ENCODE results near the gene DHCR7.
"Not testable (repeated sequence)": the region's sequence is repeated elsewhere in the genome, so short reads cannot be mapped to it uniquely, and the experiment has no call there.

Gene DHCR7

DNA sequence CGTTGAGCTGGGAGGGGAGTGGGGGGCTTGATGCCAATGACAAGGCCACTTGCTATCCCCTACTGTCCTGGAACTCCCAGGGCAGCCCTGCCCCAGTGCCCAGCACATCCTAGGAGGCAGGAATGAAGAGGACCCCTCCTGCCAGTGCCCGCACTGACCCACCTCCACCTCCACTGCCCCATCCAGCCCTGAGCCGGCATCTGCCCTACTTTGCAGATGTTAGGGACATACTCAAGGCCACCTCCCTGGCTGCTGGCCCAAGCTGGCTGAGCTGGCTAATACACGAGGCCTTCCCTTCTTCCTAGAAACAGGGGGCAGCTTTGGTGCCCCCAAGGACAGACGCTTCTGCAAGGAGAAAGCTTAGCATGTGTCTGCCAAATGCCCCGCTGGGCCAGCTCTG, 10.8 kb downstream of the DHCR7 start:
- DNase-seq = no peak

GRCh38 chr11:71436861-71437260, 11.3 kb downstream of the DHCR7 start:
- no peak for DNase-seq

DNA sequence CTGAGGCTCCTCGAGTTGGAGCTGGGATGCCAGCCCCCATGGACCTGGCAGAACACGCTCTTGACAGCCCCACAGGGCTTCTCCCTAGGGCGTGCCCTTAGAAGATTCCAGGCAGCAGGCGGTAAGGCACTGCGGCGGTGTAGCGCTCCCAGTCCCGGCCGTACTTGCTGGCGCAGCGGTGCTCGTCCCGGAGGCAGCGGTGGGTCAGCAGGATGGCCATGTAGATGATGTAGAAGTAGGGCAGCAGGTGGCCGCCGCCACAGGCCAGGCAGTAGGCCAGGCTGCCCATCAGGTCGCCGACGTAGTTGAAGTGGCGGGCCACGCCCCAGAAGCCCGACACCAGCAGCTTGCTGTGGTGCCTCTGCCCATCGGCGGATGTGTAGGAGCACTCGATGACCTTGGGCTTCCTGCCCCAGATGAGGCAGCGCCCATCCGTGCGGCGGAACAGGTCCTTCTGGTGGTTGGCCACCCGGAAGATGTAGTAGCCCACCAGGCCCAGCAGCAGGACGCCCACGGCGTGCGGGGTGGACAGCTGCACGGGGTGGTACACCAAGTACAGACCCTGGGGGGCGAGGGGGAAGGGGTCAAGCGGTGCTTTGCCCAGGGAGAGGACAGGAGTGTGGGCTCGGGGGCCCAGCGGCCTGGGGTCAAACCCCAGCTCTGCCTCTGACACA, 12.8 kb downstream of the DHCR7 start:
- DNase-seq = no peak

DNA sequence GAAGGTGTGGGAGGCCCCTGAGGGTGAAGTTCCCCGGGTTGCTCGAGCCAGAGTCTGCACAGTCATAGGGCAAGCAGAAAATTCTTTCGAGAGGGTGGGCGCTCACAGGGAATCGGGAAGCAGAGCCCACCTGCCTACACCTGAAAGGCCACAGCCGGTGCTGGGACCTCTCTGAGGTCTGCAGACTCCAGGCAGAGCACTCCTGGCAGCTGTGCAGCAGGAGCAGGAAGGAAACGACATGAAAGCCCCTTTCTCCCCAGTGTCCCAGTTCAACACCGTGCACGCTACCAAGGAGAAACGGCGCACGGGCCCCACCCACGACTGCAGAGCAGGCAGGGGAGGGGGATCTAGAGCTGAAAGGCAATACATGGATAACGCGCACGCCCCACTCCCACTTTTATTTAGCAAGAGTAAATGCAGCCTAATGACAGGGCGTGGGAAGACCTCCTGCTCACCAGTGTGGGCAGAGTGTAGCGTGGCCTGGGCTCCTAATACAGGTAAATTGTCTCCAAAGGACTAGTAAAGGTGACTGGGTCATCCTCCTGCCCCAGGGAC, 13.5 kb downstream of the DHCR7 start:
- DNase-seq = no peak

DNA sequence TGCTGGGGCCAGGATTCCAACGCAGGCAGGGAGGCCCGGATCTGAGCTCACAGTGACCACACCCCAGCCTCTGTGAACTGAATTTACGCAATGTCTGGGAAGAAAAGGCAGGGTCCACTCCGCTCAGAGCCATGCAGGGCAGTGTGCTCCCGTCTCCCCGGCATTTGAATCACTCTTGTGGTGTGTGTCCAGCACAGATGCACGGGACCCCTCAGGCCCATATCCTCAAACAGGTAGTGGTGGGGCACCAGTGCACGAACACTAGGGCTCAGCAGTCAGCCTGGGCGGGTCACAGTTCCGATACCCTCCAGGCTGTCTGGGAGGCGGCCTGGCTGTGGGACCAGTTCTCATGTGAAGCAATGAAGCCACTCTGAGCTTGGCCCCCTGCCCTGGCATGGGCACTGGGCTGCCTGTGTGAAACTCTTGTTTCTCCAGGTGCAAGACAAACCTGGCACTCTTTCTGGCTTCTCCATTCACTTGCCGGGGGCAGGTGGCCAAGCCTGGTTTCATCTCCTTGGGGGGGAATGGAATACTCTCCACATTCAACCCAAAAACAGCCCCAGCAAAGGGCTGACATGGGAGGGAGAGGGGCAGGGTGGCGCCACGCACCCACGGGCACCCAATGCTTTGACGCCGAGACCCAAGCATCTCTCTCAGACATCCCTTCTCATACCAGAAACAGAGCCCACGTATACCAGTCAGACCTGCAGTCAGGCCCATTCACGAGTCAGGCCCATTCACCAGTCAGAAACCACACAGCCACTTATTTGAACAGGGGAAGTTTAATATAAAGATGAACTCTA, 14.3 kb downstream of the DHCR7 start:
- DNase-seq = no peak

GRCh38 chr11:71432761-71433647, 15.2 kb downstream of the DHCR7 start:
- no peak for DNase-seq

GRCh38 chr11:71431271-71431670, 16.9 kb downstream of the DHCR7 start:
- no peak for DNase-seq

- DNase-seq = no peak
Measured at GRCh38 chr11:71430166-71430565, 18.0 kb downstream of the DHCR7 start.

DNA sequence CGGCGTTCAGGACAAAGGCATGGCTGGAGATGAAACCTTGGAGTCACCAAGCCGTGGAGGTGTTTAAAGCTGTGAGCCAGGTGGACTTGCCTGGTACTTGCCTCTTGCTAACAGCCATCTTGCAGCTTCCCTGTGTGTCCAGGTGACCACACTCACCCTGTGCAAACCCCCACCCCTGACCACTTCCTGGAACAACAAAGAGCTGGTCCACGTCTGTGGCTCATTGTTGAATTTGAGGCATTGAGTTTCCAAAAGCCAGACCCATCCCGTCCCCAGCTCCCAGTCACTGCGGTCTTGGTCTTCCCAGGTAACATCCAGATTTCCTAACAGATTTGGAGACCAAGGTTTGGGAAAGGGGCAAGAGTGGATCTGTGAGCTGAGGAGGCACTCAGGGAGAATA, 18.5 kb downstream of the DHCR7 start:
- DNase-seq = no peak

DNA sequence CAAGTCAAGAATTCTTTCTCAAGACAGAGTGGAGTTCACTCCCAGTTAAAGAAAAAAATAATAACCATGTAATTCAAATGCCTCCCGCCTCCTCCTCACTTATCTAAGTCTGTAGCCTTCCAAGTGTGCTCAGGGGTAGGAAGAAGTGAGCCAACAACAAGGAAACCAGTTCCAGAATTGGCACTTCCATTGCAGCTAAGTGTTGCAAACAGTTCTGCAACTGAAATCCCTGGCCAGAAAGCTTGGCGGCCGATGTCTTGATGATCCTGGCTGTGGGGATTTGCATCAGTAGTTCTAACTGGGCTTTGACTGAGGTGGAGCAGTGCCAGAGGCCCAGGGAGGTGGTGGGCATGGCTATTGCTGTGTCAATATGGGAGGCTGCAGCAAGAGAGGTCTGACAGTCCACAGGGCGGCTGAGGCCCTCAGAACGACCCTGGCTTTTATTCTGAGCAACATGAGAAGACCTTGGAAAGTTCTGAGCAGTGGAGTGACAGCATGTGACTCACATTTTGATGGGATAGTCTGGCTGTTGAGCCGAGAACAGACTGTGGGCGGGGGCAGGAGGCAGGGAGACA, 19.2 kb downstream of the DHCR7 start:
- no peak for DNase-seq

DNA sequence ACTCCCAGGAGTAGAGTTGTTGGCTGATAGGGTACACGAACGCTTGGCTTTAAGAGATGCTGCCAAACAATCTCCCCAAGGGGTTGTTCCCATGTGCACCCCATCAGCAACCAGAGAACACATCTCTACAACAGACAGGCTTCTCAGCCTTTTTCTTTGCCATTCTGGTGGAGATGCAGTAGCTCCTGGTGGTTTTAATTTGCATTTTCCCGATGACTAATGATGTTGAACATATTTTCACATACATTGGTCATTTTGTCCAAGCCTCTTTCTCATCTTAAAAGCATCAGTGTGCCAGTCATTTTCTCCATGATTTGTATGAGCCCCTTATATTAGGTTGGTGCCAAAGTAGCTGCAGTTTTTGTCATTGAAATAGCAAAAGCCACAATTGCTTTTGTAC, 21.8 kb downstream of the DHCR7 start:
- no peak for DNase-seq

GRCh38 chr11:71425860-71426259, 22.3 kb downstream of the DHCR7 start:
- no peak for DNase-seq

DNA sequence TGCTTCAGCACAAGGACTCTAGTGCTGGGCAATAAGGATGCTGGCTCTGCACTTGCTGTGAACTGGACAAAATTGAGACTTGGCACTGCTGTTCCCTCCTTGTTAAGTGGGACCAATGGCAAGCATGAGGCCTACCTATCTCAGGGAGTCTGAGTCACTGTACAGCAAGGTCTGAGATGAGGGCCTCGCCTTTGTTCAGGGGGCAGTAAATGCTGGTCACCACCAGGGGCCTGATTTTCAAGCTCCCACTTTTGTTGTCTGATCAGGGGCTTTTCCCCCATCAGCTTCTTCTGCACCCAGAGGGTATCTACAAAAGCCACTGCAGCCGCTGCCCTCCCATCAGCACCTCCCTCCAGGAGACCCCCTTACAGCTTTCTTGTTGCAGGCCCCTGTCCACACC, 22.8 kb downstream of the DHCR7 start:
- DNase-seq = no peak

DNA sequence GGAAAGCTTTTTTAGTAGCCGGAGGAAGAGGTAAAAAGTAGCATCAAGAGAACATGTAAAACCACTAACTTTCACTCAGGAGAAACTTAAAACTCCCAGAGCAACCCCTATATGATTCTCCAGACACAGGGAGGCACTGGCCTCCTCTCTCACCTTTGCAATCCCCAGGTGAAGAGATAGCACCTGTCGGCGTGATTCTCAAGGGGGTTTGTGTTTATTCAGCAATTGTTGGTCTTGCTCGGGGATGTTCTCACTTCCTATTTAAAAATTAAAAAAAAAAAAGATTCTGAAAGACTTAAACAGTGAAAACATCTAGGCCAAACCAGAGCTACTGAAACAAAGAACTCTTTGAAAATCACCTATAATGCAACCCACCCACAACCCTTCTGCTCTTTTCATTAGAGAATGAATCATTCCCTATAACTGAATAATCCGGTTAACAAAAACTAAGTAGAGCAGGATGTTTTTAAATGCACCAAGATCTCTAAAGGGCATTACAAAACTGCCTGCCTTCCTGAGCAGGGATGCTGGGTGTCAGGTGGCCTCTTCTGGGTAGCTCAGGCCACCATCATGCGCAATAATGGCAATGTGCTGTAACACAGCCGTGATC, 24.9 kb downstream of the DHCR7 start:
- DNase-seq = no peak

GRCh38 chr11:71422318-71422717, 25.9 kb downstream of the DHCR7 start:
- DNase-seq = not testable (repeated sequence)

DNA sequence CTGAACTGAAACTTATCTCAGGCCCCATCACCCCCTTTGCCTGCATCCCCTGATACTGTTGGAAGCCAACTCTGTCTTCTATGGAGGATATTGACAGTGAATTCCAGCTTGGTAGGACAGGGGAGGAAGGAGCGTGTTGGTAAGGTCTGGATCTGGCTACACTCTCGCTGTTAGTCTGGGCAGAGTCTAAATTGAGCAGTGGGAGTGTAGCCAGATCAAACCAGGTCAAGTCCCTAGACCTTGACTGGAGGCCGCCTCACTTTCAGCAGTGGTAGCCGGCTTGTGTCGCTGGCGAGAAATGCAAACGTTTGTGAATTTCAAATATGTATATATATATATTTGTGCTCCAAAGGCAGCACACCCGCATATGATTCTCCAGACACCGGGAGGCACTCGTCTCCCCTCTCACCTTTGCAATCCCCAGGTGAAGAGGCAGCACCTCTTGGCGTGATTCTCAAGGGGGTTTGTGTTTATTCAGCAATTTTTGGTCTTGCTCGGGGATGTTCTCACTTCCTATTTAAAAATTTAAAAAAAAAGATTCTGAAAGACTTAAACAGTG, 26.7 kb downstream of the DHCR7 start:
- no peak for DNase-seq

GRCh38 chr11:71420455-71421241, 27.5 kb downstream of the DHCR7 start:
- peak in 1 of 5 experiments; percentile 32 for DNase-seq

DNA sequence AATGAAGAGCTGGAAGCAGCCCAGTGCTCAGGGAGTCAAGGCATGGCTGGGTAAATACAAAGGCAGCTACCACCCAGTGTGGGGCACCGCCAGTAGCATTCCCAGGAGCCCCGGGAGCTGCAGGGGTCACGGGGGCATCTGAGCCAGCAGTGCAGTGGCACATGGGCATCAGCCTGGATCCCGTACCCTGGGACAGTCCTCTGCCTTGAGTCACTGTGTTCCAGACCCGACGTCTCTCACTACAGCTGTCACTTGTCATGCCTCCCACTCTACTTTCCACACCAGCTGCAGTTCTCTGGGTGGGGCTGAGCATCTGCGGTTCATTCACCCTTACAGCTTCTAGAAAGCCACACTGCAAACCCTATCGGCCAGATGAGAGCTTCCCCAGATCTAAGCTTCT, 29.6 kb downstream of the DHCR7 start:
- DNase-seq = no peak

DNA sequence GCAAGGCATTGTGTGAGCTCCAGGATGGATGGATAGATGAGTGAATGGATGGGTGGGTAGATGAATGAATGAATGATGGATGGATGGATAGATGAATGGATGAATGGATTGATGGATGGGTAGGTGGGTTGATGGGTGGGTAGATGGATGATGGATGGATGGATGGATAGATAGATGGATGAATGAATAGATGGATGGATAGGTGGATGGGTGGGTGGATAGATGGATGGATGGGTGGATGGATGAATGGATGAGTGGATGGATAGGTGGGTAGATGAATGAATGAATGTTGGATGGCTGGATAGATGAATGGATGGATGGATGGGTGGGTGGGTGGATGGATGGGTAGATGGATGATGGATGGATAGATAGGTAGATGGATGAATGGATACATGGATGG, 33.5 kb downstream of the DHCR7 start:
- no peak for DNase-seq

GRCh38 chr11:71410363-71410966, 37.7 kb downstream of the DHCR7 start:
- DNase-seq = no peak

- DNase-seq = no peak
Measured at GRCh38 chr11:71408826-71409225, 39.4 kb downstream of the DHCR7 start.
